ENCODE results near the gene ALDH4A1.
"Not testable (repeated sequence)": the region's sequence is repeated elsewhere in the genome, so short reads cannot be mapped to it uniquely, and the experiment has no call there.

The ALDH4A1 gene

DNA sequence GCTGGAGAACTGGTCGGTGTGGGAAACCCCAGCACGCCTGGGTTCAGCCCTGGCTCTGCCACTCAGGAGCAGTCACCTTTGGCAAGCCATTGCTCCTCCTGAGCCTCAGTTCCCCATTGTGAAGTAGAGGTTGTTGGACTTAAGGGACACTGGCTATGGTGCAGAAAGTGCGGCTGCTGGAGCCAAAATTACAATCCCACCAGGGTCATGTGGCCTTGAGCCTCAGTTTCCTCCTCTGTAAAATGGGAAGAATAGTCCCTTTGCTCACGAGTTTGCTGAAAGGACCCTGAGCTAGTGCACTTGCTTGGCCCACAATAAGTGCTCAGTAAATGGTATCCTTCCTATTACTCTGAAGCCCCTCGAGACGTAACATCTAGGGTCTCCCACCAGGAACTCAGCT, 28.3 kb downstream of the ALDH4A1 start:
- no peak for DNase-seq

GRCh38 chr1:18872071-18872611, 30.2 kb downstream of the ALDH4A1 start:
- DNase-seq = no peak

DNA sequence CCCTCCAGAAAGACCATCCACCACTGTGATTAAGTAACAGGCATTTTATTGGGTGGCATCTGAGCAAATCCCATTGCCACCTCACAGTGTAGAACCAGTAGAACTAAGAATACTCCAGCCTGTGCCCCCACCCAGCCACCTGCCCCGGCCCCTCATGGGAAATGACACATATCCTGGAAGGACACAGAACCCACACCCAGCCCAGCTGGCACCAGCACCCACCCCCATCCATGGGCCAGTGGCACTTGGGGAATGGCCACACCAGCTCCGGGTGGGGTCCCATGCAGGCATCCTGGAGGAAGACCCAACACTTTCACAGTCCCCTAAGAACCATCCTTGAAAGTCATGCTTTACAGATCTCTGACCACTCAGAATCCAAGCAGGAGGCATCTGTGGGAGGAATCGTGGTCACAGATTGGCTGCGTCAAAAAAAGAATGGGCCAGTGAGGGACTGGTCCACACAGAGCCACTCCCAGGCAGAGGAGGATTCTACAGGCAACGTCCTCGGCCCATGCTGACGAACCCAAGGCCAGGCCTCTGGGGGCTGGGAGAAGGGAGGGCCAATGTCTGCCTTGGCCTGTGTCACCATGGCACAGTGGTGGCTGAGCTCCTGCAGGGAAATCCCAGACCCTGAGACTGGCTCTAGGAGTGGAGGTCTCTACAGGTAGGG, 30.8 kb downstream of the ALDH4A1 start:
- DNase-seq = no peak

DNA sequence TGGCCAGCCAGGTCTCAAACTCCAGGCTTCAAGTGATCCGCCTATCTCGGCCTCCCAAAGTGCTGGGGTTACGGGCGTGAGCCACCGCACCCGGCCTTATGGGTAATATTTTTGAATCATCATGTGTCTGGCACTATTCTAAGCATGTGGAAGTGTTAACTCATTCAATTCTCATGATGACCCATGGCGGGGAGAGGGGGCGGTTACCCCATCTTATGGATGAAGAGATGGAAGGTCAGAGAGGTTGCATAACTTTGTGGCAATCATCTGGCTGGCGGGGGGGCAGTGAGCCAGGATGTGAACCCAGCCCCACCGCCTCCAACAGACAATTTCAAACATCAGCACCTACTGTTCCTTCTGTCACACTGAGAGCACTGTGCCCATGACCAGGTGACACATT, 31.4 kb downstream of the ALDH4A1 start:
- no peak for DNase-seq

GRCh38 chr1:18870595-18870865, 31.8 kb downstream of the ALDH4A1 start:
- DNase-seq = not testable (repeated sequence)

DNA sequence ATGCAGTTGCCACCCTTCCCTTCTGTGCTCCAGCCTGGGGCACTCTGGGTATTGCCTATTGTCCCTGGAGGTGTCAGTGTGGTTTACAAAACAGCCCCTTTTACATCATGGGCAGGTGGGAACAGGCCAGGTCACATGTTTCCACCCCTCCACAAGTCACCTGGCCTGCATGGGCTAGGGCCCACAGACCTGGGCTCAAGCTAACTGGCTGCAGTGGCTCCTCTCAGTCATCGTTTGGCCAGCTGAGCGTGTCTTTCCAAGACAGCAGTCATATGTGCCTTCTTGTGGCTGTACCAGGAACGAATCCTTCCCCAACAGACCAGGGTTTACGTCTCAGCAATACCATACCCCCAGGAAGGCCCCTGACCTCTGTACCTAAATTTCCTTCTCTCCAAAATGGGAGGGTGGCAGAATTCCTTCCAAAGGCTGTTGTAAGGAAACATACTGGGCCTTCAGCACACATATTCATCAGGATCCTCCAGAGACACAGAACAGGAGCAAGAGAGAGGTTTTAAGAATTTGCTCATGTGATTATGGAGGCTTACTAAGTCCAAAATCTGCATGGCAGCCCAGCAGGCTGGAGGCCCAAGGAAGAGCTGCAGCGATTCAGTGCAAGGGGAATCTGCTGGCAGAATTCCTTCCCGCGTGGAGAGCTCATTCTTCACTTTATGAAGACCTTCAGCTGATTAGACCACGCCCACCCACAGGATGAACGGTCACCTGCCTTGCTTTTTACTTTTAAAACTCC, 32.3 kb downstream of the ALDH4A1 start:
- no peak for DNase-seq

DNA sequence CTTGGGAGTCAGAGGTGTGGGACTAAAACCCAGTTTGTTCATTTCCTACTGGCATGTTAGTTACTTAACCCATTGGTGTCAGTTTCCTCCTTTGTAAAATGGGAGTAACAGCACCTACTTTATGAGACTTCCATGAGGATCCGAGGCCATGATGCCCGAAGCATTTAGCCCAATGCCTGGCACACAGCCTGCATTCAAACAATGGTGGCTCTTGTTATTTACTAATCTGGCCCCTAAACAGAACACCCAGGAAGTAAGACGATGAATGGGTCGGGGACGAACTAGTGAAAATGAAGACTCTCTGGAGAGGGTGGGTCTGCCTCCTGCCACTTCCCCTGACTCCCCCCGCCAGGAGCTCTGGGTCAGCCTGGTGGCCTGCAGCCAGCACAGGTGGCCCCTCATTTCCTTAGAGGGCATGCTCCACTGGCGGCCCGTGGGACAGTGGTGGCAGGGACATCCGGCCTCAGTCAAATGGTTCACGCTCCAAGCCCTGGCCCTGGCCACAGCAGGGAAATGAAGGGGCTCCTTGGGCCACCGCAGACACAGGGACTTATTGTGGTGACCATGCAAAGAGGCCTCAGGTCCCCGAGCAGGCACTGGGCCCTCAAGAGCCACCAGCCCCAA, 33.4 kb downstream of the ALDH4A1 start:
- no peak for DNase-seq

GRCh38 chr1:18868354-18868753, 34.0 kb downstream of the ALDH4A1 start:
- DNase-seq = no peak

DNA sequence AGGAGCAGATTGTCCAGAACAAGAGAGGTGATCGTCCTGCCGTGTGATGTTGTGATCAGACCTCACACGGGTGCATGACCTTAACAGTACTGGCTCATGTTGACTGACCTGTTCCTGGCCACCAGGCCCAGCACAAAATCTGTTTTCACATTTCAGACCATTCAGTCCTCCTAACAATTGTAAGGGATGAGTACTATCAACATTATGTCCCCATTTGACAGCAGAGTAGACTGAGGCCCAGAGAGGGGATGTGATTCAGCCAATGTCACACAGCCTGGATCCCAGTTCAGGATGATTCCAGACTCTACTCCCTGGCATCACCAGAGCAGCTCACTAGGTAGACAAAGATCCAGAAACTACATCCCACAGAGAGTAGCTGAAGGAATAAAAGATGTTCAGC, 35.5 kb downstream of the ALDH4A1 start:
- DNase-seq = no peak

DNA sequence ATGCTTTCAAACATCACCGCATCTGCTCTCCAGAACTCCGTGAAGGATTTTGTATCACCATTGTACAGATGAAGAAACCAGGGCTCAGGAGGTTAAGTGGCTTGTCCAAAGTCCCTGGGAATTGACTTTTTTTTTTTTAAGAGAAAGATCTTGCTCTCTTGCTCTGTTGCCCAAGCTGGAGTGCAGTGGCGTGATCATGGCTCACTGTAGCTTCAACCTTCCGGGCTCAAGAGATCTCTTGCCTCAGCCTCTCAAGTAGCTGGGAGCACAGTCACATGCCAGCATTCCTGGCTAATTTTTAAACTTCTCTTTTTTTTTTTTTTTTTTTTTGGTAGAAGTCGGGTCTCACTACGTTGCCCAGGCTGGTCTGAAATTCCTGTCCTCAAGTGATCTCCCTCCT, 36.0 kb downstream of the ALDH4A1 start:
- no peak for DNase-seq

DNA sequence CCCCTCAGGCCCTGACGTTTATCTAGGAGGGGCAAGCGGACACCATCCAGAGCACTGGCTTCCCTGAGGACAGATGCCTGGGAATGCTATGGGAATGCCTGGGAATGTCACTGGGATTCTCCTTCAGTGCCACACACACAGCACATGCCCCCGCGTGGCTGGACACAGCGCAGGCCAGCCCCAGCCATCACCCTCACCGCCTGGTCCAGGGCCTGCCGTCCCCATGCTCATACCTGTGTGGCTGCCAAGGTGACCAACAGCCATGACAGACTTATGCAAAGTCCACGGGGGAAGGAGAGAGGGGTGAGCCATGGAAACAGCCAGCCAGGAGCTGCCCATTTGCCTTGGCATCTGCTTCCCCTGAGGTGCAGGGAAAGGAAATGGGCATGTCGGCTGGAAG, 37.2 kb downstream of the ALDH4A1 start:
- no peak for DNase-seq

DNA sequence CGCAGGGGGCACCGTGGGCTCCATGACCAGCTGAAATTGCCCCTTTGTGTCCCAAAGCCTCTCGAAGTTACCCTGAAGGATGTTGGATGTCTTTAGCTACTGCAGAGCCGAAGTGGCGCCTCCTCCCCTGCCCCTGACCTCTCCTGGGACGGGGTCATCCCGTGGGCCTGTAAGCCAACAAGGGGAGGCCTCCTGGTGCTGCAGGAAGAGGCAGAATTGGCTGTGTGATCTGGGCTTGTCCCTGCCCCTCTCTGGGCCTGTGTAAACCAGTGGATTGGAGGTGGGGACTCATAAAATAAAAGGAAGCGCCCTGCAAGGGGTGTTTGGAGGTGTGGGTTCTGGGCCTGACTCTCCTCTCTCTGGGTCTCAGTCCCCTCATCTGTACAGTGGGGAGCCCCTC, 40.8 kb downstream of the ALDH4A1 start:
- no peak for DNase-seq

- DNase-seq = no peak
Measured at GRCh38 chr1:18861082-18861481, 41.3 kb downstream of the ALDH4A1 start.

GRCh38 chr1:18859560-18859959, 42.8 kb downstream of the ALDH4A1 start, which contains the start of gene TAS1R2:
Gene TAS1R2, minus strand, starts transcription at chr1:18859660. Its CDS starts 0 bp downstream, at chr1:18859660.
- no peak for DNase-seq

- DNase-seq = no peak
Measured at GRCh38 chr1:18858070-18858688, 44.2 kb downstream of the ALDH4A1 start.

- DNase-seq = no peak
Measured at GRCh38 chr1:18856435-18856834, 45.9 kb downstream of the ALDH4A1 start.

- DNase-seq = no peak
Measured at GRCh38 chr1:18855573-18855972, 46.8 kb downstream of the ALDH4A1 start.

GRCh38 chr1:18854331-18855025, 47.9 kb downstream of the ALDH4A1 start:
- no peak for DNase-seq

GRCh38 chr1:18852501-18852900, 49.9 kb downstream of the ALDH4A1 start:
- DNase-seq = no peak

- DNase-seq = no peak
Measured at GRCh38 chr1:18849261-18849711, 53.1 kb downstream of the ALDH4A1 start.

- DNase-seq = not testable (repeated sequence)
Measured at GRCh38 chr1:18847723-18848122, 54.6 kb downstream of the ALDH4A1 start.

GRCh38 chr1:18840145-18840544, 62.2 kb downstream of the ALDH4A1 start:
- DNase-seq = no peak

DNA sequence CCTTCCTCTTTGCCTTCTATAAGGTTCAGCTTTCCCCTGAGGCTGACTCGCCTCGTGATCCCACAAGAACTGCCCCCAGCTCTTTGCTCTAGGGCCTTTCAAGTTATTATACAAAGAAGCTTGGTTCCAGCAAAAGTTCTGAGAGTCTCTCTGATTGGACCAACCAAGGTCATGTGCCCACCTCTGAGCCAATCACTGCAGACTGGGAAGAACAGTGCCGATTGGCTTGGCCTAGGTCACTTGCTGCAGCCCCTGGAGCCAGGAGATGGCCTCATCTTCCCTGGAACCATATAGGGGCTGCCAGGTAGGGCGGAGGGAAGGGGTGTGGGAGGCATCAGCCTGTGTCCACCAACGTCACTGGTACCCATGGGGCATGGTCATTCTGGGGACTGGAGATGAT, 65.7 kb downstream of the ALDH4A1 start:
- no peak for DNase-seq

Data from activated effector memory CD4-positive, alpha-beta T cell treated with Interleukin-2 at 50 U/mL for 16 hours (primary cell).